Epithelial cell of umbilical artery (primary cell): ENCODE data around the gene ARID3A. TPM values are rescaled to one million over a fixed set of nuclear protein-coding genes. Genes with fewer than 3 reads are reported as not detected.

Experiments used
- total RNA-seq: library from RNA; depleted of rRNA; stranded (reverse); fragments of >200 nt; gene quantifications from 2 replicates; pipeline ENCODE4 v1.2.3, GENCODE V29; 2014

The ARID3A gene, protein sequence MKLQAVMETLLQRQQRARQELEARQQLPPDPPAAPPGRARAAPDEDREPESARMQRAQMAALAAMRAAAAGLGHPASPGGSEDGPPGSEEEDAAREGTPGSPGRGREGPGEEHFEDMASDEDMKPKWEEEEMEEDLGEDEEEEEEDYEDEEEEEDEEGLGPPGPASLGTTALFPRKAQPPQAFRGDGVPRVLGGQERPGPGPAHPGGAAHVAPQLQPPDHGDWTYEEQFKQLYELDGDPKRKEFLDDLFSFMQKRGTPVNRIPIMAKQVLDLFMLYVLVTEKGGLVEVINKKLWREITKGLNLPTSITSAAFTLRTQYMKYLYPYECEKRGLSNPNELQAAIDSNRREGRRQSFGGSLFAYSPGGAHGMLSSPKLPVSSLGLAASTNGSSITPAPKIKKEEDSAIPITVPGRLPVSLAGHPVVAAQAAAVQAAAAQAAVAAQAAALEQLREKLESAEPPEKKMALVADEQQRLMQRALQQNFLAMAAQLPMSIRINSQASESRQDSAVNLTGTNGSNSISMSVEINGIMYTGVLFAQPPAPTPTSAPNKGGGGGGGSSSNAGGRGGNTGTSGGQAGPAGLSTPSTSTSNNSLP
- total RNA-seq, result 2.7 and 7.1 TPM in 2 replicates

DNA sequence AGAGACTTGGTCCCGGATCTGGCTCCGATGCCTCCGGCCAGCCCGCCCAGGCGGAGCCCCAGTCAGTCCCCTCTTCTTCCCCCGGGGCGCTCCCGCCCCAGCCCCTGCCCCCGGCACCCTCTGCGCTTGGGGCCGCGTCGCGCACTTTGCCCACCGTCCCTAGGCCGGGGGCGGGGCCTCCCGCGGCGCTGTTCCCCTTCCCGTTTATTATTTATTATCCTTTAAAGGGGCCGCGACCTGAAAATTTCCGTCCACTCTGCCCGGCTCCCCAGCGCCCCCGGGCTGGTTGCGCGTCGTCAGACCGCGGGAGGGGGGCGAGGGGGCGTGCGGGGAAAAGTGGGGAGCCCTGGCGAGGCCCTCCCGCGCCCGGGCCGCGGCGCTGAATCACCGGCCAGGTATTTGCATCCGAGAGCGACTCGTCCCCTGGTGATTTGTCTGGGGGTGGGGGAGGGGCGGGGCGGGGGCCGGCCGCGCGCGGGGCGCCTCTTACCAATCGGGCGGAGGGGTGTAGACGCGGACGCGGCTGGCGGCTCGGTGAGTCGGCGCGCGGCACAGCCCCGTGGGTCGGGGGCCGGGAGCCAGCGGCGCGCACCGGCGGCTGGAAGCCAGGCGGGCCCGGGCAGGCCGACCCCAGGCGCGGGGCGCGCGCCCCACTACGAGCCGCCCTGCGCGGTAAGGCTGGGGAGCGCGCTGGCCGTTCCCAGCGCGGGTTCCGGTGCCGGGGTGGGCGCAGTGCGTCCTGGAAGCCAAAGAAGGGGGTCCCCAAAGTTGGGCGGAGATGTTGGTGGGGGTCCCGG, at the start of gene ARID3A:
Gene ARID3A, plus strand, starts transcription at position 510 of the 797 bp plus-strand sequence. CDS start 3,494 bp downstream, outside the sequence.

DNA sequence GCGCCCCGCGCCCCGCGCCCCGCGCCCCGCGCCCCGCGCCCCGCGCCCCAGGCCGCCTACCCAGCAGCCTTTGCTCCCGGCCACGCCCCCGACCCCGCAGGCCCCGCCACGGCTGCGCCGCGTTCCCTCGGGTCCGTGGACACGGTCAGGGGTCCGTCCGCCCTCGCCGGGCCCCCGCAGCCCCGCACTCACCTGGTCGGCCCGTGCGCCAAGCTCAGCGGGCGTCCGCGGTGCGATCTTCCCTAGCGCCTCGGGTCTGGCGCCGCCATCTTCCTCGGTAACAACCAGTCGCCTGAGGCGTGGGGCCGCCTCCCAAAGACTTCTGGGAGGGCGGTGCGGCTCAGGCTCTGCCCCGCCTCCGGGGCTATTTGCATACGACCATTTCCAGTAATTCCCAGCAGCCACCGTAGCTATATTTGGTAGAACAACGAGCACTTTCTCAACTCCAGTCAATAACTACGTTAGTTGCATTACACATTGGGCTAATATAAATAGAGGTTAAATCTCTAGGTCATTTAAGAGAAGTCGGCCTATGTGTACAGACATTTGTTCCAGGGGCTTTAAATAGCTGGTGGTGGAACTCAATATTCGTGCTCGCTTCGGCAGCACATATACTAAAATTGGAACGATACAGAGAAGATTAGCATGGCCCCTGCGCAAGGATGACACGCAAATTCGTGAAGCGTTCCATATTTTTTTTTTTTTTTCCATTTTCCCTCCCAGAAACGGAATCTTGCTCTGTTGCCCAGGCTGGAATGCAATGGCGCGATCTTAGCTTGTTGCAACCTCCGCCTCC, 32.7 kb upstream of the ARID3A start, which contains the start of the genes MED16 and RNU6-9:
Gene MED16, minus strand, starts transcription at position 294 of the 796 bp plus-strand sequence. CDS start 2,056 bp downstream, outside the sequence.
Gene RNU6-9, plus strand, starts transcription at position 591 of the 796 bp plus-strand sequence.

DNA sequence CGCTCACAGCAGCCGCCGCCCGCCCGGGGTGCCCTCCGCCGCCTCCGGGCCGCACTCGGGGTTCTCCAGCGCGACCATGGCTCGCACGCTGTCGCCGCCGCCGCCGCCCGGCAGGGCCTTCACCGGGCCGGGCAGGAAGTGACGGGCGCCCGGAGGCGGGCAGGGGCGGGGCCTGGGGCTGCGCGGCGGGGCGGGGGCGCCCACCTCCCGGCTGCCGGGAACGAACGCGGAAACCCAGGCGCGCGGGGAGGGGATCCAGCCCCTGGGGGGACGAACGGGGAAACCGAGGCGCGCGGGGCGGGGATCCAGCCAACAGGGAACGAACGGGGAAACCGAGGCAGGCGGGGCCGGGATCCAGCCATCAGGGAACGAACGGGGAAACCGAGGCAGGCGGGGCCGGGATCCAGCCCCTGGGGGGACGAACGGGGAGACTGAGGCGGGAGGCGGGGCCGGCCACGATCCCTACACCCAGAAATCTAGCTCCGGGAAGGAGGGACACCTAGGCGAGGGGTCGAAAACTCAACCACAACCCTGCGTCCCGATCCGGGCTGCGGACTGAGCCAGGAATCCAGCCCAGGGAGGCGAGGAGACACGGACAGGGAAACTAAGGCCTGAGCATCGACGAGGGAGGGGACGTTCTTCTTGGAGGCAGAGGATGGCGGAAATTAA, 12.6 kb upstream of the ARID3A start, which contains the start of gene R3HDM4:
Gene R3HDM4, minus strand, starts transcription at position 140 of the 669 bp plus-strand sequence. Its CDS starts 62 bp downstream, at position 78.

DNA sequence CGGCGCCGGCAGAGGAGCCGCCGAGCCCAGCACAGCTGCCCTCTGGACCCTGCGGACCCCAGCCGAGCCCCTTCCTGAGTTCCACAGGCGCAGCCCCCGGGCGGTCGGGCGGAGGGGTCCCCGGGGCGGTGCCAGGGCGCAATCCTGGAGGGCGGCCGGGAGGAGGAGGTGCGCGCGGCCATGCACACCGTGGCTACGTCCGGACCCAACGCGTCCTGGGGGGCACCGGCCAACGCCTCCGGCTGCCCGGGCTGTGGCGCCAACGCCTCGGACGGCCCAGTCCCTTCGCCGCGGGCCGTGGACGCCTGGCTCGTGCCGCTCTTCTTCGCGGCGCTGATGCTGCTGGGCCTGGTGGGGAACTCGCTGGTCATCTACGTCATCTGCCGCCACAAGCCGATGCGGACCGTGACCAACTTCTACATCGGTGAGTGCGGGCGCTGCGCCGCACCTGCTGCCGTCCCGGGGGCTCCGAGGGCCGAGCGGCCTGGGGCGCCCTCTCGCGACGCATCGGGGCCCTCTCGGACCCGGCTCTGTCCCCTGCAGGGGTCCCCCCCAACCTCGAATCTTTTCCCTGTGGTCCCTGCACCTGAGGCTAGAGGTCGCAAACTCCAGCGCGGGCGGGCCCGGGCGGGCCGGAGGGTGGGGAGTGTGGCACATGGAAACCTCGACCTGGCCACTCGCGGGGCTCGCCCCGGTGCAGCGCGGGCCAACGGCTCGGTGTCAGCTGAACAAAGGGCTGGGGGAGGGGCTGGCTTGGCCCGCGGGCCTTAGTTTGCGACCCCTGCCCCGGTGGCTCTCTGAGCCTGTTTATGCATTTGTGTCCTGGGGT, 8.3 kb upstream of the ARID3A start, which contains the start of gene KISS1R:
Gene KISS1R, plus strand, starts transcription at position 11 of the 829 bp plus-strand sequence. Its CDS starts 170 bp downstream, at position 181.

DNA sequence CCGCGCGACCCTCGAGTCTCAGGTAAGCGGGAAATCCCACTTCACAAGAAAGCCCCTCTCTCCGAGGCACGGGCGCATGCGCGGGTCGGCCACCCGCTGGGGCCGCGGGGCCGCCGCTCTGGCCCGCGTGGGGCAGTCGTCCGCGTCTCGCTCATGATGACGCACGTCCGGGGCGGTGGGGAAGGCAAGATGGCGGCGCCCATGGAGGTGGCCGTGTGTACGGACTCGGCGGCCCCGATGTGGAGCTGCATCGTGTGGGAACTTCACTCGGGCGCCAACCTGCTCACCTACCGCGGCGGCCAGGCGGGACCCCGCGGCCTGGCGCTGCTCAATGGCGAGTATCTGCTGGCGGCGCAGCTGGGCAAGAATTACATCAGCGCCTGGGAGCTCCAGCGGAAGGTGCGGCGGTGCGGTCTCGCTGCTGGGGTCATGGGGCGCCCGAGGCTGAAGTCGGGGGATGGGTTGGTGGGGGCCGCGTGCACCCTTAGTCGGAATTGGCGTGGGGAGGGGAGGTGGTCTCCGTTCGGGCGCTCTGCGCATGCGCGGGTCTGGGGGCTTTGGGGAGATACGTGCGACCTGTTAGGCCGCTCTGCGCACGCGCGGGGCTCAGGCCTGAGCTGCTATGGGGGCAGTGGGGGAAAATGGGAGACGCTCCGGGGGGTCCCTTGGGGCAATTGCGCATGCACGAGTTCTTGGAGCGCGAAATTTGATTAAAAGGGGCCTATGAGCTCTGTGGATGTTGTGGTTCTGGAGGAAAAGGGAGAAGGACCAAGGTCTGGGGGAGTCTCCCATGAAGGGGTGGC, 58.5 kb downstream of the ARID3A start, which contains the start of gene WDR18:
Gene WDR18, plus strand, starts transcription at position 181 of the 803 bp plus-strand sequence. Its CDS starts 9 bp downstream, at position 190.

DNA sequence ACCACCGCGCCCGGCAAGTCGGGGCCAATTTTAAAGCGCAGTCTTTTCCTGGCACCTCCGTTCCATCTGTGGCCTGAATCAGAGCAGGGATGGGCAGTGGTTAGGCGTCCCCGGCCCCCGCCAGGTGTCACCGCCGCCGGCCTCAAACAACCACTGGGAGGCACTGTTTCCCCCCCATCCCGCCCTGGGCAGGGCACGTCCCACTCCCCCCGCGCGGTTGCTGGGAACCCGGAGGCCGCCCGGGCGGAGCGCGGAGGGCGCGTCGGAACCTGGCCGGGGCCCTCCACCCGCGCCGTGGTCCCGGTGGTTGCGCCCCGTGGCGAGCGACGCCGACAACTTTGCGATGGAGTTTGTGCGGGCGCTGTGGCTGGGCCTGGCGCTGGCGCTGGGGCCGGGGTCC, 74.3 kb downstream of the ARID3A start, which contains the start of gene GRIN3B:
Gene GRIN3B, plus strand, starts transcription at position 325 of the 400 bp plus-strand sequence. Its CDS starts 19 bp downstream, at position 344.

DNA sequence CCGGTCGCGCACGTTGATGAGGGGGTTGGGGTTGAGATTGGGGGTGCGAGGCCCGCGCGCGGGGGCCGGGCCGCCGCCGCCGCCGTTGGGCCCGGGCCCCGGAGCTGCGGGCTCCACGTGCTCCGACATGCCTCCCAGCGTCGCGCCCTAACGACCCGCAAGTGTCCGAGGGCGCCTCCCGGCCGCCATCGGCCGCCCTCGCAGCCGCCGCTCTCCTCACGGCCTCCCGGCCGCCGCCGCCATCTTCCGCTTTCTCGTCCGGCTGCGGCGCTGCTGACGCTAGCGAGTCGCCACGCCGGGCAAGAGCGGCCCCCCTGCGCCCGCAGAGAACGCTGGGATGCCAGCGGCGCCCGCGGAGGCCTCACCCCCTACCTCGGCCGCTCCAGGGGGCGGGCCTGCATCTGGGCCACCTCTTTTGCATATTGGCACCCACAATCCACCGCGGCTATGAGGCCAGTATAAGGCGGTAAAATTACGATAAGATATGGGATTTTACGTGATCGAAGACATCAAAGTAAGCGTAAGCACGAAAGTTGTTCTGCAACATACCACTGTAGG, 95.1 kb downstream of the ARID3A start, which contains the start of gene TMEM259:
Gene TMEM259, minus strand, starts transcription at position 256 of the 558 bp plus-strand sequence. Its CDS starts 127 bp downstream, at position 129.

Other genes starting within 250 kb of the ARID3A start
- 18.1 and 47.4 TPM in 2 replicates for gene FSTL3, start 249.6 kb upstream of the ARID3A start, total RNA-seq
- not detected in 2 replicates for gene PRSS57, start 230.6 kb upstream of the ARID3A start, total RNA-seq
- 2.4 and 5.5 TPM in 2 replicates for gene PALM, start 217.1 kb upstream of the ARID3A start, total RNA-seq
- gene MISP, start 174.9 kb upstream of the ARID3A start, total RNA-seq, result not detected in 2 replicates
- gene PTBP1, start 128.6 kb upstream of the ARID3A start, total RNA-seq, result 107 and 220 TPM in 2 replicates
- 0.15 and 0.97 TPM in 2 replicates for gene PLPPR3, start 104.1 kb upstream of the ARID3A start, total RNA-seq
- gene AZU1, start 98.2 kb upstream of the ARID3A start, total RNA-seq, result not detected in 2 replicates
- not detected in 2 replicates for gene PRTN3, start 85.0 kb upstream of the ARID3A start, total RNA-seq
- gene ELANE, start 73.7 kb upstream of the ARID3A start, total RNA-seq, result not detected in 2 replicates
- 0.30 and 1.3 TPM in 2 replicates for gene CFD, start 66.4 kb upstream of the ARID3A start, total RNA-seq
- gene MED16, start 32.8 kb upstream of the ARID3A start, total RNA-seq, result 17.2 and 23.4 TPM in 2 replicates
- gene RNU6-9, start 32.6 kb upstream of the ARID3A start, total RNA-seq, result not detected in 2 replicates
- 14.0 and 18.8 TPM in 2 replicates for gene R3HDM4, start 12.8 kb upstream of the ARID3A start, total RNA-seq
- not detected in 2 replicates for gene KISS1R, start 8.7 kb upstream of the ARID3A start, total RNA-seq
- gene WDR18, start 58.3 kb downstream of the ARID3A start, total RNA-seq, result 83.3 and 118 TPM in 2 replicates
- 0.65 TPM in 1 of 2 replicates, not detected in the other for gene GRIN3B, start 74.4 kb downstream of the ARID3A start, total RNA-seq
- gene TMEM259, start 95.1 kb downstream of the ARID3A start, total RNA-seq, result 52.3 and 57.5 TPM in 2 replicates
- not detected in 2 replicates for gene RNU6-2, start 95.5 kb downstream of the ARID3A start, total RNA-seq
- gene CNN2, start 100.6 kb downstream of the ARID3A start, total RNA-seq, result 120 and 173 TPM in 2 replicates
- 4.5 and 5.2 TPM in 2 replicates for gene ABCA7, start 114.1 kb downstream of the ARID3A start, total RNA-seq
- gene ARHGAP45, start 141.1 kb downstream of the ARID3A start, total RNA-seq, result 10.1 and 10.5 TPM in 2 replicates
- gene POLR2E, start 169.3 kb downstream of the ARID3A start, total RNA-seq, result 88.0 and 145 TPM in 2 replicates
- 323 and 461 TPM in 2 replicates for gene GPX4, start 178.0 kb downstream of the ARID3A start, total RNA-seq
- gene SBNO2, start 248.2 kb downstream of the ARID3A start, total RNA-seq, result 28.3 and 31.0 TPM in 2 replicates